Brain pericyte (primary cell): ENCODE data around the gene SLC7A14.

ENCODE experiments used
- DNase-seq: peaks from one replicate; pipeline ENCODE4 v3.0.0-alpha.2; 2012; ENCODE audit warnings: low read depth, low spot score

SLC7A14 gene

DNA sequence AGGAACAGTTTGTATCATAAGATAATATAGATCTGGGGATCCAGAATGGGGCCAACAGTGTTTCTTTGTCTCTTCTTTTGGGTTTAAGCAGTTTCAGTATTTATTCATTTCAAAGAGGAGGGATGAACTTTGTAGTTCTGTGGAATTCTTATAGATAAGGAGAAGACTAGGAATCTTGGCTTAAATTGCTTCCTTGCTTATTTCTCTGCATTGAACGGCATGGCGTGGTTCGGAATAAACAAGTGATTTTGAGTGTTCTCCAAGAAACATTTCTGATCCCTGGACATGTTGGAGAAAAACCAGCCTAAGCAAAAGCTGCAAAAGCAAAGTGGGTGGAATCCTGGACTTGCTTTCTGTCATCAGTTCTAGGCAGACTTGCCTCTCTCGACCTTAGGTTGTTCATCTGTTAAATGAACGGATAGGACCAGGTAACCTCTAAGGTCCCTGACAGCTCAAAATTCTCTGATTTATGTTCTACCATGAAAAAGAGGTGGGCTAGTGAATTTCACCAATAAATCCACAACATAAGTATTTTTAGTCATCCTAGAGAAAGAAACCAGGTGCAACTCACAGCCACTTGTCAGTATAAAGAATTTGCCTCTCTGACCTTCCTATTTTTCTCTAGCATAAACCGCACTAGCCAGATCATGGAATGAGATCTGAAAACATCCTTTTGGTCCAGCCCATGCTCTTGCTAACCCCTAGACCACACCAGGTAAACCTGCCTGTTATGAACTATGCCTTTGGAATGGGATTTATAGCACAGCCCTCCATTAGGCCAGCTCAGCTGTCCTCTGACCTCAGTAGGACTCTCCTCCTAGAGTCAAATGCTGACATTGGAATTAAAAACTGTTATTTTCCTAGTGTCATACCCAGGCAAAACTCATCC, 88.4 kb downstream of the SLC7A14 start:
- no peak for DNase-seq

DNA sequence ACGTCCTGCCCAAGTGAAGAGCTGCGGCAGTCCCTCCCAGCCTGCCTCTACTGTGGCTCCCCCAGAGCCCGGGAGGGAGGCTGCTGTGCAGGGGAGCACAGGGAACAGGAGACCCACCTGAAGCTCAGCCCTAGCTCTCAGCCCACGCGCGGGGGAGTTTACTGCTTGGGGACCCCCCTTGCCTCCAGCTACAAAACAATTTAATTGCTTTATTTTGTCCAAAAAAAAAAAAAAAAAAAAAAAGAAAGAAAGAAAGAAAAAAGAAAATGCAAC, 89.1 kb downstream of the SLC7A14 start:
- no peak for DNase-seq

DNA sequence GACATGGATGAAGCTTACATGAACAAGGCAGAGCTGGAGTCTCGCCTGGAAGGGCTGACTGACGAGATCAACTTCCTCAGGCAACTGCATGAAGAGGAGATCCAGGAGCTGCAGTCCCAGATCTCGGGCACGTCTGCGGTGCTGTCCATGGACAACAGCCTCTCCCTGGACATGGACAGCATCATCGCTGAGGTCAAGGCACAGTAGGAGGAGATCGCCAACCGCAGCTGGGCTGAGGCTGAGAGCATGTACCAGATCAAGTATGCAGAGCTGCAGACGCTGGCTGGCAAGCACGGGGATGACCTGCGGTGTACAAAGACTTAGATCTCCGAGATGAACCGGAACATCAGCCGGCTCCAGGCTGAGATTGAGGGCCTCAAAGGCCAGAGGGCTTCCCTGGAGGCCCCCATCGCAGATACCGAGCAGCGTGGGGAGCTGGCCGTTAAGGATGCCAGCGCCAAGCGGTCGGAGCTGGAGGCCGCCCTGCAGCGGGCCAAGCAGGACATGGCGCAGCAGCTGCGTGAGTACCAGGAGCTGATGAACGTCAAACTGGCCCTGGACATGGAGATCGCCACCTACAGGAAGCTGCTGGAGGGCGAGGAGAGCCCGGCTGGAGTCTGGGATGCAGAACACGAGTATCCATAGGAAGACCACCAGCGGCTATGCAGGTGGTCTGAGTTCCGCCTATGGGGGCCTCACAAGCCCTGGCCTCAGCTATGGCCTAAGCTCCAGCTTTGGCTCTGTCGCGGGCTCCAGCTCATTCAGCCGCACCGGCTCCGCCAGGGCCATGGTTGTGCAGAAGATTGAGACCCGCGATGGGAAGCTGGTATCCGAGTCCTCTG, 89.6 kb downstream of the SLC7A14 start:
- no peak for DNase-seq

DNA sequence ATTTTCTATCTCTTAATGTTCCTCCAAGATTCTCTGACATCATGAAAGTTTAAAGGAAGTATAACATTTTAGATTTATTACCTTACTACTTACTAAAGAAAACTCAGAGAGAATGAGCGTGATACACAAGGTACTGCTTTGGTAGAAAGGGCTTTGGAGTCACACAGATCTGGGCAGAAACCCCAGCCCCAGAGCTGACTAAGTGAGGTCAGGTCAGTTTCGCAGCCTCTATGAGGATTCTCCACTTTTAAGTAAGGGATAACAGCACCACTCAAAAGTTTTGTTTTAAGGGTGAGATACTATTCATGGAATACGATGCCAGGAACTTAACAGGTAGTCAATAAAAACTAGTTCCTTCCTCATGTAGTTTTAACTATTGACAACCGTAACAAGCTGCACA, 91.1 kb downstream of the SLC7A14 start:
- no peak for DNase-seq

DNA sequence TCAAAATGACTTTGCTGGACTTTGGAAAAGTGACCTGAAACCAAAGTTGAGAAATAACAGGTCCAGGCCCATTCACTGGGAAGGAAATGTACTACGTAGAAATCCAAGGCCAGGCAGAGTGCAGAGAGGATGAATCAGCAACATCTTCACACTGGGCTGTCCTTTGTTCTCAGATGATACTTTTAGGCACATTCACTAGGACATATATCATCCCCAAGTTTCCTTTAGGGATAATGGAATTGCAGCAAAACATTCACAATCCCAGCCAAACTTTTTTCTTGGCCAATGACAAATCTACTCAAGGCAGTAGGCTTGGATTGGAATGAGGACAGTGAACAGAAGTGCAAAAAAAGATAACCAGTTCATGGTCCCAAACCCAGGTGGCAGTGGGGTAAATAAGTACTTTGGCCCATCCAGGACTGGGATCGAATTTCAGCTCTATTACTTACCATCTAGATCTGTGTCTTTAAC, 92.1 kb downstream of the SLC7A14 start:
- no peak for DNase-seq

DNA sequence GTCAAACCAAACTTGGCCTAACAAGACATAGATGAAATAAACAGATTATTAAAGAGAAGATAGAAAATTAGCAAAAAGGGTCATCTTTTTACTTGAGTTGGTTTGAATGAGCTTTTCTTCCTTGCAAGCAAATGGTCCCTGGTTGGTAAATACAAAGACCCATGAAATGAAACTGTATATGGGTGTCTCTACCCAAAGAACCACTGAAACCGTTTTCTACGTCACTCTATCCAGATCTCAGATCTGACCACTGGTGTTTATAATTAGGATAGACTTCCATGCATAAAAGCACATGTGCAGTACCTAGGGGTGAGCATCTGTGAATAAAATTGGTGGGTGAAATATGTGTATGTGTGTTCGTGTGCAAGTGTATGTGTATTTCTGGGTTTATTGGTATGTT, 94.0 kb downstream of the SLC7A14 start:
- DNase-seq, result no peak

DNA sequence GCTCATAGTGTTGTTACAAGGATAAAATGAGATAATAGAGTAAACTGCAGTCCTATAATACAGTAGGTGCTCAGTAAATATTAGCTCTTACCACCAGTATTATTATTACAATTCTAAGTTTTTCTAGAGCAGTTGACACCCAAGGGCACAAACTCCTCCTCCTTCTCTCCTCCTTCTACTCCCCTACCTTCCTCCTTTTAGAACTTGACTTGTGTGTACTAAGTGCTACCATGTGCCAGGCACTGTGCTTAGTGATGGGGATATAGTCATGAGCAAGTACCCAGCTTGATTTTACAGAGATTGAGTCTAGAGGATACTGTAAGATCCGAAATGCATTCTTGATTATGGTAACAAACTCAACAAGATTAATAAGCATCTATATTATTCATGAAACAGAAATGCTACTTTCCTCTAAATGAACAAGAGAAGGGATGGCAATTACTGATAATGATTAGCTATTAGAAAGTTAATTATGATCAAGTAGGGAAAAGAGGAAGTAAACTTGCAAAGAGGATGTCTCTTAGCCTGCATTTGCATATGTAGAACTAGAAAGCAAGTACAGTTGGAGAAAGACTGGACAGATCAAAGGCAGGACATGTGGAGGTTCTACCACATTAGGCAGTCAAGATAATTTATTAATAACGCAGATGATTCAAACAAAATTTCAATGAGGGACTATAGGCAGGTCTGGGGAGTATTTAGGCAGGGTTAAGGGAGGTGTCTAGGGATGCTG, 94.9 kb downstream of the SLC7A14 start:
- DNase-seq, result no peak

DNA sequence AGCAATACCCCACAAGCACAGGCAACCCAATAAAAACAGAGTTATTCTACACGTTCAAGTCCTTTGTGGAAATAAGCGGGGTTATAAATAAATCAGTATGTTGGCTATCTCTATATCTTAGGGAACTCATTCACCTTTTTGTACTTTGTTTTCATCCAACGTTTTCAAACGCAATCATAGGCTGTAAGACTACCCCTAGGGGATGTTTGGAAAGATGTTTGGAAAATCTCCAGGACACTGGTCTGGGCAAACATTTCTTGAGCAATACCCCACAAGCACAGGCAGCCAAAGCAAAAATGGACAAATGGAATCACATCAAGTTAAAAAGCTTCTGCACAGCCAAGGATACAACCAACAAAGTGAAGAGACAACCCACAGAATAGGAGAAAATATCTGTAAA, 97.1 kb downstream of the SLC7A14 start:
- peak; percentile 83 for DNase-seq

DNA sequence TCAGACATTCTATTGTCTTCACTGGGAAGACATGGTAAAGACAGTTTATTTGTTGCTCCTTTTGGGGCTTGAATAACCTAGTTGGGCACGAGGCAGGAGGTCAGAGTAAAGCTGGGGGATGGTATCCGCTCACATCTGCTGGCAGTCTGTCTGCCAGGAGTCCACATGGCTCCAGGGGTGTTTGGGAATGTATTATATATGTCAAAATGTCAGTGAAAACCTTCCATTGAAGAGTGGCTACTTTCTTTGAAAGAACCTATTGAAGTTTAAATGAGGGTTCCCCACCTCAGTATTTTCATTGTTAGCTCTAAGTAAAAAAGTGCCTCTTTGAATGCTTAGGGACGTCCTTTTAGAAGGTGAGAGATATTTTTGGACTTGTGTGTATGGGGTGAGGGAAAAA, 98.8 kb downstream of the SLC7A14 start:
- no peak for DNase-seq

DNA sequence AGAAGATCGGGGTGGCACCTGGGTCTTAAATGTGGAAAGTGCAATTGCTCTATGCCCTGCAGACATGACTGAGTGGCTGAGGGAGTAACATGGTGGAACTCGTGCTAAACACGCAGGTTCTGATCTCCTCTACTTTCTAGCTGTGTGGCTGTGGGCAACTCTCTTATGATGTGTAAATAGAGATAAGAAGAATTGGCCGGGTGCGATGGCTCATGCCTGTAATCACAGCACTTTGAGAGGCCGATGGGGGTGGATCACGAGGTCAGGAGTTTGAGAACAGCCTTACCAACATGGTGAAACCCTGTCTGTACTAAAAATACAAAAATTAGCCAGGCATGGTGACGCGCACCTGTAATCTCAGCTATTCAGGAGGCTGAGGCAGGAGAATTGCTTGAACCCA, 99.5 kb downstream of the SLC7A14 start:
- no peak for DNase-seq

DNA sequence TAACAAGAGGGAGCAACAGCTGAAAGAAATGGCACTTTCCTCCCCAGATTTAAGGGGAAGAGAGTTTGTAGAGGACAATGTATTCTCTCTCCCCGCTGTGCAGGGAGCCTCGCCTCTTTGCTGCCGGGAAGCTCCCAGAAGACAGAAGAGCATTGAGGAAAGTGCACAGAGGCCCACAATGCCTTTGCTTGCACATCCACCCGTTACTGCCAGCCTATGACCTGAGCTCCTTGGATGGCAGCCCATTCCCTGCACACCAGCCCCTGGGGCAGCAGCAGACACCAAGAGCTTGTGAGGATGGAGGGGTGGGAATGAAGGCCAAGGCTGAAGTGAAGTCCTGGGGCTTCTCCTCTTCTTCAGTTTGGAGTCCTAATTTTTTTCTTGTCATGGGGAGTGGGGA, 100.2 kb downstream of the SLC7A14 start:
- no peak for DNase-seq

DNA sequence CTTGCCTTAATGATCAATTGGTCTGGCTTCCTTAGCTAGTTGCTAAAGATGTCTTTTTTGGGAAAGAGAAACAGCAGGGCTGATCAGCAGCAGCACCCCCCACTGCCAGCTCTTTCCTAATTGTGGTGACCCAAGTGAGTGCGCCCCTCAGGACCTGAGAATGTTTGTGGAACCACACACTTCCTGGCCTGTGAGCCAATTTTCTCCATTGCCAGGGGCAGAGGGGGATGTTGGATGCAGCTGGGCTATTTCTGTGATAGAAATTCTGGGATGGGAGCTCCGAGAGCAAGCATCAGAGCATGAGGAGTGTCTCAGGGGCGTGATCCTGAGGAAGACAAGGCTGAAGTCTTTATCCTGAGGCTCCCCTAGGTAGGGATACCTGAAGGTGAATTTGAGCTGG, 100.6 kb downstream of the SLC7A14 start:
- DNase-seq, result no peak

DNA sequence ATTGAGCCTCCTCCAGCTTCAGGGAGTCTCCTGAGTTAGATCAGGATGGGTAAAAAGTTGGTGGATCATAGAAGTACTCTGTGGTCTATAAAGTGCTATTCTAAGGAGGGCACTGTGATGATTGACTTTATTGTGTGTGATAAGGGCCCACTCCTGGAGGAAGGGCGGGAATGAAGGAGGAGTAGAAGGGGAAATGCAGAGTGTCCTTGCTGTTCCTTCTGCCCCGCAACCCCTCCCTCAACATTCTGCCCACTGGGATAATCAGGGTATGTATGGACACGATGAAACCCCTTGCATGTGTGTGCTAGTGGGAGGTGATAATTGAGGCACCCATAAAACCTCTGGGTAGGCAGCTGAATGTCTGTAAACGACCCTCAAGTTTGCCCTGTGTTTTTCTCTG, 101.0 kb downstream of the SLC7A14 start:
- no peak for DNase-seq

DNA sequence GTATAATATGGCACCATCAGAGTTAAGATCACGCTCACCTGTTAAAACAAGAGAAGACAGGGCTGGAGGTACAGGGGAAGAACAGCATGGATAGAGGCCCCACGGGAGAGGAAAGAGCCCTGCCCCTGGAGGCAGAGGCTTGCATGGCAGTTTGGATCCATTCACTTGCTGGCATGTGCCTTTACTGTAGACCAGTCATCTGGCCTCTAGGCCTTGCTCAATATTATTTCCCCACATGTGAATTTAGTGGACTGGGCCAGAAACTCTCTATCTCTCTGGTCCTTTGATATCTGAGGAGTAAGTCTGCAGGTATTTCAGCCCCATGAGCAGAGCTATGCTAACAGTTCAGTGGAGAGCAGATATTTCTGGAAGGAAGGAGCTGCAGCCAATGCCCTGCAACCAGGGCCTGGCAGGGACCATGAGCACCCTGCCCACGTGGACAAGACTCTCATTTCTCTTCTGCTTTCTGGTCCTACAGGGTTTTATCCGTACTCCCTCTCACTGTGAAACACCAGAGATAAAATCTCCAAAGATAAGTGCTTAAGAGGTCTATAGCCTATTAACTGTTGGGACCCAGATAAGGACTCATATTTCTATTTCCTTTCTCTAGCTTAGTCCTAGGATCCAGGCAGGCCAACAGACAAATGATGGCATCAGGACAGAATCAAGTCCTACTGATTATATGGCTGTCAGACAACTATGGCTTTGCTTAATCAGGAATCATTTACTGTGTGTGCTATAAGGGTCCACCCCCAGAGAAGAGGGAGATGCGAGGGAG, 102.2 kb downstream of the SLC7A14 start:
- DNase-seq, result no peak

DNA sequence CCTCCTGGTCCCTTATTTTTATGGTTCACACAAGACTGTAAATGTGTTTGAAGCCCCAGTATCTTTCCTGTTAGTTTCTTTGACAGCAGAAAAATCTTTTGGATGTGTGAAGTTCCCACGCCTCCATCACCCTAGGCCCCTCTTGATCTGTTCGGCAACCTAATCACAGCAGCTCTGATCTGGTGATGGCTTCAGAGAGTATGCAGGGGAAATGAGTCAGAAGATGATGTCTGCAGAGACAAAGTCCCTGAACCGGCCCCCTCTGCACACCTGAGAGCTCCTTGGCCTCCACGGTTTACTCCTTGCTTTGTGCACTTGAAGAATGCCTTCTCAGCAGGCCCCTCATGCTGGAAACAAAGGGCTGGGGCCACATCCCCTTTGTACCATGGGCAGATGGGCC, 103.7 kb downstream of the SLC7A14 start:
- no peak for DNase-seq

DNA sequence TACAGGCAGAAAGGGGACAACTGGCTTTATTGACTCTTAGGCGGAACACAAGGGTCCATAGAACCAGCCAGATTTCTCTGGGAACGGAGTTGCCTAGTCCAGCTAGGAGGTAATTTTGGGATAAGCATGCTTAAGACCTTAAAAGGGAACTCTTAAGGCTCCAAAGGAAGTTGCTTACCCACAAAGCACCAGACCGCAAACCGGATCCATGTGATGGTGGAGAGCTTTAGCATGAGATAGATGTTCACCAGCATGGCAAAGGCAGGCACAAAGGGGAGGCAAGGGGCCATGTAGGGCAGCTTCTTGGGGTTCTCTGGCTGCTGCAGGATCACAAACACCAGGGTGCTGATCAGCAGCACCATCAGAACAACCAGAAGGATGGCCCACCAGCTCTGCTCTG, 105.8 kb downstream of the SLC7A14 start:
- no peak for DNase-seq

DNA sequence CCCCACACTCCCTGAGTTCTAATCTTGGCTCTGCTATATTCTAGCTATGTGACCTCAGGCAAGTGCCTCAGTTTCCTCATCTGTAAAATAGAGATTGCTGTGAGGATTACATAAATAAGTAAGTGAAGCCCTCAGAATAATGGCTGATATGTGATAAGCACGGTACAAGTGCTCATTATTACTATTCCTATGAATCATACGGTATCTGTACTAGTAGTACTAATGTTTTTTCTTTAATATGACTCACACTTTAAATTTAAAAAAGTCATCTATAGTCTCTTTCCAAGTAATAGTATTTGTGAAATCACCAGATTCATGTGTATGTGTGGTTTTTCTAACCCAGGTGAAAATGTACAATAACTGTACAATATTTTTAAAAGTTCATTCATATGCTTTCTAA, 108.5 kb downstream of the SLC7A14 start:
- DNase-seq, result no peak

DNA sequence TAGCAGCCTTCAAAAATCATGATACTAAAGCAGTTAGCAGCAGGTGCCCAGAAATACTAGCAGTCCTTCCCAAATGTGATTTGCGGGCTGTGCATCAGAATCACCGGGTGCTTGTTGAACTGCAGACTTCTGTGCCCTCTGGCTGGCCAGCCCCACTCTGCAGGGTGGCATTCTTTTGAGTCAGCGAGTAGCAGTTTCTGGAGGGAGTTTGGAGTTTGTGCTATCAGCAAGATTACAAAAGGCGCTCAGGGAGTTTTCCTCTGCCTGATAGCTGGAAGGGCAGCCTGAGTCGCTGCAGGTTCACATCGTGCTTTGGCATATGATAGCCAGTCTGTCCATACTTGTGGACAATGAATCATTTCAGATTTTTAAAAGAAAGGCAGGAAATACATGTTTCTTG, 109.6 kb downstream of the SLC7A14 start:
- no peak for DNase-seq

DNA sequence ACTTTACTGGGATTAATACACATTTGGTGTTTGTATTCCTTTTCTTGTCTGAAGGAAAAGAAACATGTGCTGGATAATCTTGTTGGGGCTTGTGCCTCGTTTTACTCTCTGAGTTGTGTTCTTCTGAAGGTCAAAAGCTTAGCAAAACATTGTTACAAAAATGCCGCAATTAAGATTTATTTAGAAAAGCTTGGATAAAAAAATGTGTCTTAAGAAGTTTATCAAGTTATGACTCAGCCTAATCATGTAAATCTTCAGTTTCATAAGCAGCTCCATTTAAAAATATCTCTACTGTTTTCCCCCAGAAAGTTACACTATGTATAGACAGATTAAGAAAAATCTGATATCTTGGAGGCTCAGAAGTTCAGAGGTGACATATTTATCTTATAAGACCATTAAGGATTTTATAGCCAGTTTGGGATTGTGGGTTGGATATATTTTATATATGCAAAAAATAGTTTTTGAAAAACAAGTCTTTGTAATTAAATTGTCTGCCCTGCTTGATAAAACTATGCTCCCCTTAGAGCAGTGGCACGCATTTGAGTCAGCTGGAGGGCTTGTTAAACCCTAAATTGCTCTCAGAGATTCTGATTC, 110.7 kb downstream of the SLC7A14 start:
- no peak for DNase-seq

DNA sequence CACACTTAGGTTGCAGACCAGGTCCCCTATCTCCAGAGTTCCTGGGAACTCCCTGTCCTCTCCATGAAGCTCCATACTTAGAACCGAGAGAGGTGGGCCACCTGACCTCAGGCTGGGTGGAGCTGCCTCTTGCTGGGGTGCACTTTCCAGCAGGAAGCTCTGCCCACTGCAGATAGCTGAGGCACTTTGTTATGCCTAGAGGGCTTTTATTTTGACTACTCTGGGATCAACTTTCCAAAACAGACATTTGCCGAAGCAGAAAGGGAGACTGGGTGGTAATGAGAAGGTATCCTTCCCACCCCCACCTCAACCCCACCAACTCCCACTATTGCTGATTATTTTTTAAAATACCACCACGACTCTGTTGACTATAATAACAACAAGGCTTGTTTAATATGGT, 112.5 kb downstream of the SLC7A14 start:
- DNase-seq, result no peak

DNA sequence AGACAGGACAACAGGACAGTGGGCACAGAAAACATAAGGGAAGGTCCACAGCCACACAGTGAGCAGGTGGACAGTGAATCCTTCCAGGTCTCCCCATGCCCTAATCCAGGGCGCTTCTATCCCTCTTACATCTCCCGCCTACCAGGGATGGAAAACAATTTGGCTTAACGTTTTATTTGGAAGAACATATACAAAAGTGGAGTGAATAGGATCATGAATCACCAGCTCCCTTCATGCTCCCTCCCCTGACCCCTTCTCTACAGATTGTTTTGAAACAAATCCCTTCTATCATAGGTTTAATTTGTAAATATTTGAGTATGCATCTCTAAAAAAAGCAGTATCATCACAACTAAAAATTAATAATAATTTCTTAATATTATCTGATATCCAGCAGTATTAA, 114.7 kb downstream of the SLC7A14 start:
- DNase-seq, result no peak
